A673 (cell line): ENCODE measurements around the gene PIK3IP1.
"Not testable (repeated sequence)": the region's sequence is repeated elsewhere in the genome, so short reads cannot be mapped to it uniquely, and the experiment has no call there.

Source experiments
- EZH2 ChIP-seq: fragments of 200-600 bp; sonication (generic); IDR thresholded peaks from 2 replicates; pipeline ENCODE4 v1.6.1; 2017; ENCODE audit warnings: borderline replicate concordance, low read depth, mild to moderate bottlenecking, mixed read lengths, antibody characterized with exemption, low read length; ENCODE audit not compliant: poor library complexity, severe bottlenecking
- TF ChIP-seq, protein P1 (sequence below): fragments of 300-800, 200-600 bp; sonication (generic); conservative IDR thresholded peaks from 2 replicates; pipeline ENCODE4 v1.5.1; 2017; ENCODE audit warnings: low read depth, mild to moderate bottlenecking, antibody characterized with exemption, low read length, moderate library complexity, mixed read lengths

DNA sequence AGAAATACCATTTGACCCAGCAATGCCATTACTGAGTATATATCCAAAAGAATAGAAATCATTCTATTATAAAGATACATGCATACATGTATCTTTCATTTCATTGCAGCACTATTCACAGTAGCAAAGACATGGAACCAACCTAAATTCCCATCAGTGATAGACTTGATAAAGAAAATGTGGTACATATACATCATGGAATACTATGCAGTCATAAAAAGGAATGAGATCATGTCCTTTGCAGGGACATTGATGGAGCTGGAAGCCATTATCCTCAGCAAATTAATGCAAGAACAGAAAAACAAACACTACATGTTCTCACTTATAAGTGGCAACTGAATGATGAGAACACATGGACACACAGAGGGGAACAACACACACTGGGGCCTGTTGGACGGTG lies 21.9 kb upstream of the PIK3IP1 start:
- TF ChIP-seq, protein P1, sequence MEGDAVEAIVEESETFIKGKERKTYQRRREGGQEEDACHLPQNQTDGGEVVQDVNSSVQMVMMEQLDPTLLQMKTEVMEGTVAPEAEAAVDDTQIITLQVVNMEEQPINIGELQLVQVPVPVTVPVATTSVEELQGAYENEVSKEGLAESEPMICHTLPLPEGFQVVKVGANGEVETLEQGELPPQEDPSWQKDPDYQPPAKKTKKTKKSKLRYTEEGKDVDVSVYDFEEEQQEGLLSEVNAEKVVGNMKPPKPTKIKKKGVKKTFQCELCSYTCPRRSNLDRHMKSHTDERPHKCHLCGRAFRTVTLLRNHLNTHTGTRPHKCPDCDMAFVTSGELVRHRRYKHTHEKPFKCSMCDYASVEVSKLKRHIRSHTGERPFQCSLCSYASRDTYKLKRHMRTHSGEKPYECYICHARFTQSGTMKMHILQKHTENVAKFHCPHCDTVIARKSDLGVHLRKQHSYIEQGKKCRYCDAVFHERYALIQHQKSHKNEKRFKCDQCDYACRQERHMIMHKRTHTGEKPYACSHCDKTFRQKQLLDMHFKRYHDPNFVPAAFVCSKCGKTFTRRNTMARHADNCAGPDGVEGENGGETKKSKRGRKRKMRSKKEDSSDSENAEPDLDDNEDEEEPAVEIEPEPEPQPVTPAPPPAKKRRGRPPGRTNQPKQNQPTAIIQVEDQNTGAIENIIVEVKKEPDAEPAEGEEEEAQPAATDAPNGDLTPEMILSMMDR, result not testable (repeated sequence)
- TF ChIP-seq EZH2, result not testable (repeated sequence)
